IPS-18a (cell line): ENCODE results near the gene CYP39A1.

ENCODE experiments used
- H3K27ac ChIP-seq: one replicate; pipeline ENCODE4 v1.5.1; 2013; ENCODE audit warnings: low read length
- H3K27me3 ChIP-seq: one replicate; pipeline ENCODE4 v1.6.1; 2013; ENCODE audit warnings: mild to moderate bottlenecking, low read length; ENCODE audit not compliant: control insufficient read depth, insufficient read depth
- H3K36me3 ChIP-seq: one replicate; pipeline ENCODE4 v1.6.1; 2013; ENCODE audit warnings: low read depth, low read length; ENCODE audit not compliant: control insufficient read depth
- H3K4me1 ChIP-seq: one replicate; pipeline ENCODE4 v1.6.1; 2013; ENCODE audit warnings: low read depth, low read length; ENCODE audit not compliant: control insufficient read depth
- H3K4me3 ChIP-seq: one replicate; pipeline ENCODE4 v1.5.1; 2013; ENCODE audit warnings: low read length
- H3K9ac ChIP-seq: one replicate; pipeline ENCODE4 v1.6.1; 2013; ENCODE audit warnings: mild to moderate bottlenecking, low read length, moderate library complexity
- H3K9me3 ChIP-seq: one replicate; pipeline ENCODE4 v1.6.1; 2013; ENCODE audit warnings: low read depth, low read length; ENCODE audit not compliant: control insufficient read depth

Gene CYP39A1

GRCh38 chr6:46676604-46677313 is 24.1 kb upstream of the CYP39A1 start:
- no peak overlapping the region for H3K27ac ChIP-seq
- no peaks in the 10 kb centered on the region for H3K4me1 ChIP-seq
- H3K9ac ChIP-seq: no peak overlapping the region
- no peaks in the 10 kb centered on the region for H3K36me3 ChIP-seq
- no peak overlapping the region for H3K4me3 ChIP-seq
- H3K9me3 ChIP-seq: no peaks in the 10 kb centered on the region
- H3K27me3 ChIP-seq: no peaks in the 10 kb centered on the region

GRCh38 chr6:46674410-46674809 is 21.8 kb upstream of the CYP39A1 start:
- Histone ChIP-seq H3K9me3 (no peaks in the 10 kb centered on the region), H3K4me3 (no peak overlapping the region), H3K27me3 (no peaks in the 10 kb centered on the region), H3K9ac (no peak overlapping the region), H3K36me3 (no peaks in the 10 kb centered on the region), H3K4me1 (no peaks in the 10 kb centered on the region), H3K27ac (no peak overlapping the region)

GRCh38 chr6:46667377-46667776 is 14.8 kb upstream of the CYP39A1 start:
- H3K27ac ChIP-seq: no peak overlapping the region
- H3K9ac ChIP-seq: no peak overlapping the region
- H3K4me3 ChIP-seq: no peak overlapping the region
- H3K9me3 ChIP-seq: no peaks in the 10 kb centered on the region
- H3K36me3 ChIP-seq: no peaks in the 10 kb centered on the region
- no peaks in the 10 kb centered on the region for H3K27me3 ChIP-seq
- H3K4me1 ChIP-seq: no peaks in the 10 kb centered on the region

- Histone ChIP-seq H3K36me3 (no peaks in the 10 kb centered on the region), H3K9ac (no peak overlapping the region), H3K27ac (no peak overlapping the region), H3K4me3 (no peak overlapping the region), H3K9me3 (no peaks in the 10 kb centered on the region), H3K4me1 (no peaks in the 10 kb centered on the region), H3K27me3 (no peaks in the 10 kb centered on the region)
Observed at GRCh38 chr6:46661483-46661882, 8.9 kb upstream of the CYP39A1 start.

DNA sequence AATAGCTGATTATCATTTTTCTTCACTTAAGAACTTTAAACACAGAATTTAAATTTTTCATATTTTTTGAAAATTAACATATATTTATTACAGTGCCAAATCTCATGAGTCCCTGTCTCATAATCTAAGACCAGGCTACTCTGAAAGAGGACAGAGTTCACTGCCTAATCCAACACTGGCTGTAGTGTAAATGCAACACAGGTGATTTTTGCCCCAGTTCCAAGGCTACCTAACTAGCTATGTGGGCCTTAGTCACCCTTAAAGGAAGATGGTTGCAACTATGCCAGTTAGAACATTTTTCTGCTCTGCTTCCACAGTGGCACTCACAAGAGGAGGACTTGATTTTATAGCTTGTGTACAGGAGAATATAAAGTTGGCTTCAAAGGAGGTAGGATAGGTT is 5.0 kb upstream of the CYP39A1 start:
- H3K9ac ChIP-seq: no peak overlapping the region
- H3K9me3 ChIP-seq: no peaks in the 10 kb centered on the region
- no peaks in the 10 kb centered on the region for H3K36me3 ChIP-seq
- H3K27ac ChIP-seq: no peak overlapping the region
- peaks cover 20% of the 10 kb centered on the region for H3K27me3 ChIP-seq
- no peak overlapping the region for H3K4me3 ChIP-seq
- peaks cover 6% of the 10 kb centered on the region for H3K4me1 ChIP-seq

DNA sequence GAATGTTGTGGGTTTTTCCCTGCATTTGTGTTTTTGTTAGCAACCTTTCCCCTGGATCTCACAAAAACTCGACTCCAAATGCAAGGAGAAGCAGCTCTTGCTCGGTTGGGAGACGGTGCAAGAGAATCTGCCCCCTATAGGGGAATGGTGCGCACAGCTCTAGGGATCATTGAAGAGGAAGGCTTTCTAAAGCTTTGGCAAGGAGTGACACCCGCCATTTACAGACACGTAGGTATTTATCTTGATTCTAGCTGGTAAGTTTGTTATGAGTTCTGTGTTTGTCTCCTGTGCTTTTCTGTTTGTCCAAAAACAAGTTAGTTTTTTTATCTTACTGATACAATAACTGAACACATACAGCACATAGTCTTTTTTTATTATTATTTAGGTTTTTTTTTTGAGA is 3.2 kb upstream of the CYP39A1 start:
- H3K27ac ChIP-seq: no peak overlapping the region
- no peak overlapping the region for H3K4me3 ChIP-seq
- peaks cover 9% of the 10 kb centered on the region for H3K4me1 ChIP-seq
- peaks cover 20% of the 10 kb centered on the region for H3K27me3 ChIP-seq
- H3K36me3 ChIP-seq: no peaks in the 10 kb centered on the region
- H3K9ac ChIP-seq: no peak overlapping the region
- no peaks in the 10 kb centered on the region for H3K9me3 ChIP-seq

GRCh38 chr6:46653439-46654195 is 999 bp upstream of the CYP39A1 start:
- no peak overlapping the region for H3K9ac ChIP-seq
- H3K27ac ChIP-seq: no peak overlapping the region
- H3K4me3 ChIP-seq: peak overlapping the region; percentile 95
- no peaks in the 10 kb centered on the region for H3K9me3 ChIP-seq
- no peaks in the 10 kb centered on the region for H3K36me3 ChIP-seq
- H3K4me1 ChIP-seq: peaks cover 9% of the 10 kb centered on the region
- peaks cover 20% of the 10 kb centered on the region for H3K27me3 ChIP-seq

DNA sequence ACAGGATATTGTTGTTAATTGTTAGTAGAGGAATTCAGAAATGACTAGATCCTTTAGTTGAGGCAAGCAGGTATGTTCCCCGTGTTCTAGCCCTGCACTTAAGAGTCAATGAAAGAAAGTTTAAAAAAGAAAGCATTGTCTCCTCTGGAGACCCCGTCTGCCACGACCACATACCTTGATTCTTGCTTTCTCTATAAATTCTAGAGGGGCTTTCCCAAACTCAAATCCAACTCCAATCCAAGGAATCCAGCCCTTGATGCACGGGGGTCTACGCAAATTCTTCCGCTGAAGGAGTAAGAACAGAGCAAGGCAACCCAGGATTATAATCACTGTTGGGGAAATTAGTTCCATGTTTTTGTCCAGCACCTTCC is 401 bp downstream of the CYP39A1 start:
- Histone ChIP-seq H3K27ac (no peak overlapping the region), H3K27me3 (peaks cover 20% of the 10 kb centered on the region), H3K9ac (peak overlapping the region; percentile 78), H3K9me3 (no peaks in the 10 kb centered on the region), H3K4me1 (peaks cover 9% of the 10 kb centered on the region), H3K36me3 (no peaks in the 10 kb centered on the region), H3K4me3 (peak overlapping the region; percentile 95)

- no peak overlapping the region for H3K27ac ChIP-seq
- H3K4me1 ChIP-seq: peaks cover 9% of the 10 kb centered on the region
- peaks cover 20% of the 10 kb centered on the region for H3K27me3 ChIP-seq
- no peaks in the 10 kb centered on the region for H3K9me3 ChIP-seq
- H3K36me3 ChIP-seq: no peaks in the 10 kb centered on the region
- peak overlapping the region; percentile 78 for H3K9ac ChIP-seq
- peak overlapping the region; percentile 95 for H3K4me3 ChIP-seq
Observed at GRCh38 chr6:46651816-46652215, 802 bp downstream of the CYP39A1 start.

DNA sequence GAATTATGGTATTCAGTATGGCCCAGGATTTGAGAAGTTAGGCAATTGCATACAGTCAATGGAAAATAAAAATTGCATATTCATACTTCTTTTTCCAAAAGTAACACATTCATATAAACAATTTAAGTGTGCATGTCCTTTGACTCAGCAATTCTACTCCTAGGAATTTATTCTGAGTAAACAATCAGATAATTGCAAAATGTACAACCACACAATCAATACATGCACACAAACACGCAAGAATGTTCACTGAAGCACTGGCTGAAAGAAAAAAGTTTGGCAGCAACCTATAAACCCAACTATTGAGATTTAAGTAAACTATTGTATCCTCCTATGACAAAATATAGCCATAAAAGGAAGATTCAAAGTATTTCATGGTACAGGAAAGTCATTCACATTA is 1.6 kb downstream of the CYP39A1 start:
- no peak overlapping the region for H3K9ac ChIP-seq
- peaks cover 20% of the 10 kb centered on the region for H3K27me3 ChIP-seq
- no peak overlapping the region for H3K27ac ChIP-seq
- H3K36me3 ChIP-seq: no peaks in the 10 kb centered on the region
- peaks cover 9% of the 10 kb centered on the region for H3K4me1 ChIP-seq
- H3K4me3 ChIP-seq: no peak overlapping the region
- no peaks in the 10 kb centered on the region for H3K9me3 ChIP-seq

- Histone ChIP-seq H3K4me1 (peaks cover 9% of the 10 kb centered on the region), H3K36me3 (no peaks in the 10 kb centered on the region), H3K27me3 (peaks cover 7% of the 10 kb centered on the region), H3K4me3 (no peak overlapping the region), H3K9me3 (no peaks in the 10 kb centered on the region), H3K27ac (no peak overlapping the region), H3K9ac (no peak overlapping the region)
Observed at GRCh38 chr6:46648869-46649492, 3.6 kb downstream of the CYP39A1 start.
